ENCODE measurements around the gene HIGD1C. TPM values are rescaled to one million over a fixed set of nuclear protein-coding genes. Genes with fewer than 3 reads are reported as not detected.

Gene HIGD1C
- total RNA-seq, 1 experiment from 2014 or later, result not detected

GRCh38 chr12:50924131-50924438 is 28.3 kb upstream of the HIGD1C start:
- no peak overlapping the region for H2BK20ac ChIP-seq (ENCODE audit: low read depth, low read length, poor library complexity, severe bottlenecking)
- no peak overlapping the region for H2BK5ac ChIP-seq (ENCODE audit: insufficient read length, low read length)
- no peaks in the 10 kb centered on the region for H3K27me3 ChIP-seq (ENCODE audit: insufficient read depth, low read length)
- no peak overlapping the region for H2BK15ac ChIP-seq (ENCODE audit: low read depth, low read length)
- H3K18ac ChIP-seq (ENCODE audit: insufficient read length, low read depth, low read length), result no peak overlapping the region
- Mint-ChIP-seq H3K27me3 (ENCODE audit: low read depth) (no peaks in the 10 kb centered on the region), H3K9me3 (no peaks in the 10 kb centered on the region), H3K4me3 (peak overlapping the region; percentile 48 to 69), H3K27ac (peak overlapping the region; percentile 71 to 98 (median 86)), H3K36me3 (ENCODE audit: insufficient read depth in 1 of 3, low read depth in 3 of 3) (peaks cover 0 to 3% (median 0%) of the 10 kb centered on the region in 3 experiments; a peak in 1 of 7 replicates), H3K4me1 (peaks cover 45 to 68% of the 10 kb centered on the region in 2 experiments)
- peak overlapping the region; percentile 70 for H3K27ac ChIP-seq (ENCODE audit: insufficient read length, low read depth, low read length)
- no peak overlapping the region for H4K8ac ChIP-seq (replicated peaks; ENCODE audit: insufficient read length, low read depth, low read length)
- no peaks in the 10 kb centered on the region; the same call in 1 of the 2 replicates for H3K4me1 ChIP-seq (ENCODE audit: insufficient read depth, low read length)
- H3K14ac ChIP-seq (ENCODE audit: insufficient read depth, low read length), result no peak overlapping the region
- H3K9me3 ChIP-seq (ENCODE audit: control insufficient read depth, low read depth, low read length), result no peaks in the 10 kb centered on the region
- DNase-seq, result peak; percentile 37
- no peak overlapping the region for H3K56ac ChIP-seq (ENCODE audit: insufficient read length, low read depth, low read length)
- no peak overlapping the region for H3T11ph ChIP-seq (ENCODE audit: low read length)
- no peak overlapping the region for H2BK12ac ChIP-seq (ENCODE audit: insufficient read length, low read depth, low read length)
- no peaks in the 10 kb centered on the region for H4K20me1 ChIP-seq (ENCODE audit: control insufficient read depth, insufficient read depth, insufficient read length)
- H4K5ac ChIP-seq (ENCODE audit: insufficient read length, low read depth, low read length), result no peak overlapping the region
- H3K79me2 ChIP-seq (ENCODE audit: insufficient read depth, low read length), result no peaks in the 10 kb centered on the region; the same call in 1 of the 2 replicates
- no peak overlapping the region for H2AK5ac ChIP-seq (ENCODE audit: insufficient read length, low read length)
- H2AFZ ChIP-seq (ENCODE audit: low read length), result no peak overlapping the region
- H3K4ac ChIP-seq (ENCODE audit: low read depth, low read length), result no peak overlapping the region
- H2BK120ac ChIP-seq (ENCODE audit: low read depth, low read length, poor library complexity, severe bottlenecking), result no peak overlapping the region
- H3K4me2 ChIP-seq (ENCODE audit: insufficient read depth, insufficient read length, low read length), result peak overlapping the region; percentile 85
- H3K79me1 ChIP-seq (ENCODE audit: insufficient read depth, low read depth, low read length, poor library complexity, severe bottlenecking), result no peaks in the 10 kb centered on the region
- H4K91ac ChIP-seq (ENCODE audit: insufficient read length, low read depth, low read length), result no peak overlapping the region
- H3K23me2 ChIP-seq (ENCODE audit: insufficient read length, low read depth, low read length, poor library complexity, severe bottlenecking), result peaks cover 6% of the 10 kb centered on the region
- WGBS (ENCODE audit: extremely low coverage, insufficient read length, low lambda C conversion rate), result no CpG with 5 or more reads among the region's 4 CpGs
- H3K23ac ChIP-seq (ENCODE audit: insufficient read length, low read depth, low read length), result no peak overlapping the region
- no peak overlapping the region for H3K9ac ChIP-seq (ENCODE audit: extremely low read depth, insufficient read length, low read length)
- no peak for TF ChIP-seq CTCF (conservative IDR thresholded peaks at IDR 0.05)

Measured in H9 (cell line).